GM19438 (cell line): ENCODE data around the gene HSFX3.

Experiments
- ATAC-seq: cut with Tn5 transposase; IDR thresholded peaks from one replicate; pipeline ENCODE4 v1.9.1; 2021; ENCODE audit warnings: low read depth; ENCODE audit not compliant: unreplicated experiment

The HSFX3 gene

GRCh38 chrX:149518236-149518635 is 31.5 kb downstream of the HSFX3 start:
- no peak for ATAC-seq

DNA sequence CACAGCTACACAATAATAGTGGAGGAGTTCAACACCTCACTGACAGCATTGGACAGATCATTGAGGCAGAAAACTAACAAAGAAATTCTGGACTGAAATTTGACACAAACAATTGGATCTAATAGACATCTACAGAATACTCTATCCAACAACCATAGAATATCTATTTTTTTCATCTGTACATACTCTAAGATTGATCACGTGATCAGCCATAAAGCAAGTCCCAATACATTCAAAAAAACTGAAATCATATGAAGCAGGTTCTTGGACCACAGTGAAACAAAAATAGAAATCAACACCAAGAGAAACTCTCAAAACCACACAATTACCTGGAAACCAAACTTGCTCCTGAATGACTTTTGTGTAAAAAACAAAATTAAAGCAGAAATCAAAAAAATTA is 32.4 kb downstream of the HSFX3 start:
- no peak for ATAC-seq

DNA sequence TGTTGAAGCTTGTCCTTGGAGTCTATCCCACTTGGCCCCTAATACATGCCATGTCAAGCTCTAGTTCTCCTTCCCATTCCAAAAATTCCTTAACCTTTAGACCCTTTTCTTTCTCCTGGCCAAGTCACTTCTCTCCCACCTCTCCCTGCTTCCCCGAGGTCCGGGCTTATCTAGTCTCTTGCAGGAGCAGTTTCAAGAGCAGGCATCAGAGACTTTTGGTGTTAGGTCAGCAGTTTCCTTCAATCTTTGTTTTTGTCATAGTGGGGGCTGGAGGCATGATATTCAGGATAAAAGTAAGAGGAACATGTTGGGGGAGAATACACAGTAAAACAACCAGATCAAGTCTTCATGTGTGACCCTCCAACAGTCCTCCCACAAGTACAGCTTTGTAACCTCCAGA is 33.1 kb downstream of the HSFX3 start:
- no peak for ATAC-seq

- no peak for ATAC-seq
Observed at GRCh38 chrX:149515954-149516602, 33.6 kb downstream of the HSFX3 start.

DNA sequence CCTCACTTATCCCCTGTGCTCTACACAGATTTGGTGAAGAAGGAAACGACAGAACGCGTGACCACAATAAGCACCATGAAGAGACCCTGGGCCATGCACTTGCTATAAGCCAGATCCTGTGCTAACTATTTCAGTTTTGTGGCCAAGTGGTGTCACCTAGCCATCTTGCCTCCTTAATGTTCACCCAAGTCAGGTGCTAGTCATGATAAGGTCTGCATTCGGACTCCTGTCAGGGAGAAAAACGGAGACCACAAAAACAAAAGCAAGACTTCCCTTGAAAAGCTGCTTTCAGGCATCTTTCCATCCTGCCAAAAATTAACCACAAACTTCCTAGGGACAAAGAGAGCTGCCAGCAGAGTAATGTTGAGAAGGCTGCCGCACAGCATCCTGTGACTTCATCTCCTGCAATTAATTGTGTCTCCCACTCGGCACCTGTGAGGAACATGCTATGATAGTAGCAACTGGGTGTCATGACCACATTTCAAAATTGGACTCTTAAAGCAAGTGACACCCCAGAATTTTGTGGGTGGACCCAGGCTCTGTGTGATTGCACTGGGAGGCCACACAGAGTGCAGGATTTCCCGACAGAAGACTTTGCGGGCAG is 35.8 kb downstream of the HSFX3 start:
- ATAC-seq = no peak

DNA sequence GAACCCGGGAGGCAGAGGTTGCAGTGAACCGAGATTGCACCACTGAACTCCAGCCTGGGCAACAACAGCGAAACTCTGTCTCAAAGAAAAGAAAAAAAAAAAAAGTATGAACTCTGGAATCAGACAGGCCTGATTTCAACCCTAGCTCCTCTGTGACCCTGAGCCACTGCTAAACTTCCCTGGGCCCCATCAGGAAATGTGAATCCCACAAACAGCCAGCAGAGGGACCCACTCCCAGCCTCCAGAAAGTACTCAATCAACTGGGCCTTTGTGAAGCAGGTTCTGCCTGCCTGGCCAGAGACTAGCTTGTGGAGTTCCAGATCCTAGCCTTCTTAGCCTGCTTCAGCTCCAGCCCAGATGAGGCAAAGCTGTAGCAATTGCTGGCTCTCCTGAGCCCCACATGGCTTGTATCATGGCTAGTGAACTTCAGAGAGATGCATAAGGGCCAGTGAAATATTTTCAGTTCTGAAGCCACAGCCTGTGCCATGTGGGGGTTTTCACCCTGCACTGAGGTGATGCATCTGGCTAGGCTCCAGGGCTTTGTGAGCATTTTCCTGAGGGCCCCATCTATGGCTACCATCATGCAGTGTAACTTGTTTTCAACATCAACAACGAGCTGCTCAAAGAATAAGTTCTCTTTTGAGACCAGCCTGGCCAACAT is 37.4 kb downstream of the HSFX3 start:
- ATAC-seq = peak; percentile 88

DNA sequence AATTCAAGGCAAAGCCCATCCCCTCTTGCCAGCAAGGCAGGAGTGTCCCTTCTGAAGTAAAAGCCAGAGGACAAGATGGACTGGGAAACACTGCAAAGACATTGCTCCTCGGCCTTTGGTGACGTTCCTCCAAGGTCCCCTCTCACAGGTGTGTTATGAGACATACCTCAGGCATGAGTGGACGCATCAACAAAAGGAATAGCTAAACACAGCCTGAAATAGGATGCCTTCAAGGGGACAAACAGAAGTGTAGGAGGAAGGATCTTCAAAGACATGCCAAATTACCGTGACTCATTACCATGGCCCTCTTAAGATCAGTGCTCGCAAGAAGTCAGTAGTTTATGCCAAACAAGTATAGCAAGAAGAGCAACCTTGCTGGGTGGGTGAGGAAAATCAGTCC is 38.6 kb downstream of the HSFX3 start:
- no peak for ATAC-seq

GRCh38 chrX:149510386-149510785 is 39.3 kb downstream of the HSFX3 start:
- no peak for ATAC-seq

GRCh38 chrX:149508467-149508866 is 41.3 kb downstream of the HSFX3 start:
- no peak for ATAC-seq

DNA sequence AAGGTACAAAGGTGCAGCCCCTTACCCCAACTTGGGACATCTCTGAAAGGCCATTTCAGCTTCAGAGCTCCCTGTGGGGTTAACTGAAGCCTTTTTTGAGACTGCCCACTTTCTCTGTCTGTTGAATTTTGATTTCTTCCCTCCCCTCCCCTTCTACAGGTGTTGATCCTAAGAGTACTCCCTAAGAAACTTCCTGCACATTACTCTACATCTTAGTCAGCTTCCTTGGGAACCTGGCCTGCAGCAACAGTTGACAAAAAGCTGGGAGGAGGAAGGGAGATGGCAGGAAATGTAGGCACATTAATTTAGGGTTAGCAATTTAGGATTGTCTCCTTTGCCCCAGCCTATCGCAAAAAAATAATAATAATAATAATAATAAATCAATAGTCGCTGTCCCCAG is 43.4 kb downstream of the HSFX3 start:
- ATAC-seq = no peak

GRCh38 chrX:149505671-149506070 is 44.1 kb downstream of the HSFX3 start:
- ATAC-seq = no peak

DNA sequence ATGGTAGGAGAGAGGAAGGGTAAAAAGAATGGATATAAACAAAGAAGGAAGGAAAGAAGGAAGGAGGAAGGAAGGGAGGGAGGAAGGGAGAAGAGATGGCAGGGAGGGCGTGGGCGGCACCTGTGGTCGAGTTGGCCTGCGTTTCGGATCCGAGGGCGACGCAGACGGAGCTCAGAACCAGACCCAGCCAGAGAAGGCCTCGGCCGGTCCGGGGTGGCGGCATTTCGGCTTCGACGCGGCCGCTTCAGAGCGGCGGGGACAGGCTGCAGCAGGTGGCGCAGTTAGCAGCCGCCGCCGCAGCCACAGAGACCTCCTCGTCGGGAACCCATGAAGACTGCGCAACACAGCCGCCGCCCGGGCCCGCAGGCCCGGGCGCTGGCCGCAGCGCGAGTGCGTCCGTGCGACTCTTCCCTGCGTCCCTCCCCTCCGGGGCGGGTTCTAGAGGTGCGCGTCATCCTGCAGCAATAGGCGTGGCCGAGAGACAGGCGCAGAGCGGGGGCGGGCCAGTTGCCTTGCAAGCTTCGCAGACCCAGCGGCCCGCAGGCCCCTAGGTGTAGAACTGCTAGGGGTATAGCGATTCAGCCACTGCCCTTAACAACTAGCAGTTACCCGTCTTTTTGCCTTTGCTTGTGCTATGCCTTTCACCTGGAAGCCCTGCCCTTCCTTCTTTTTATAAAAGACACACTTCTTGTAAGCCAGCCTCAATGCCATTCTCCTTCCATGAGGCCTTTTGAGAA is 44.6 kb downstream of the HSFX3 start, which contains the start of gene IDS:
Gene IDS (minus strand): TSS at position 392 of the 737 bp plus-strand sequence. CDS start 169 bp downstream, at position 223.
- ATAC-seq = peak; percentile 59

DNA sequence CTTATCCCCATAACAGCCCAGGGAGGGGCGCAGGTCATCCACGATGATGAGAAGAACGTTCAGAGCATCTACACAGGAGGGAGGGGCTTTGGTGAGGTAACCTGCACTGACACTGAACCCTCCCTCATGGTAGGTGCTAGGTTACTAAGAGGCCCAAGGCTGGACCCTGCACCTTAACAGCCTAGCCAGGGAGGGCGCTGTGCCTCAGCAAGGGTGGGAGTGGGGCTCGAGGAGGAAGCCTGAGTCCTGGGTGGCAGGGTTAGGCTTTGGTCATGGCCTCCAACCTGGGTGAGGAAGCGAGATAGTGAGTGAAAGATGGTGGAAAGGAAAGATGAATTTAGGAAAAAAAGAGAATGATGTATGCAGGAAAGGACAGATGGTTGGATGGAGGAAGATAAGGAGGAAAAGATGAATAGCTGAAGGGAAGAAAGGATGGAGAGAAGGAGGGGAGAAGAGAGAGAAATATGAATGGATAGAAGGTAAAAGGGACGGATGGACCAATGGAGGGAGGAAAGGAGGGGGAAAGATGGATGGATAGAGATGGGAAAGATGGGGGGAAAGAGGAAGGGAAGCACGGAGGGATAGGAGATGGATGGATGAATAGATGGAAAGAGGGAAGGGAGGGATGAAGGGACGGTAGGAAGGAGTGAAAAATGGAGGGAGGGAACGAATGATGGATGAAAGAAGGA is 45.4 kb downstream of the HSFX3 start:
- ATAC-seq = peak; percentile 41

DNA sequence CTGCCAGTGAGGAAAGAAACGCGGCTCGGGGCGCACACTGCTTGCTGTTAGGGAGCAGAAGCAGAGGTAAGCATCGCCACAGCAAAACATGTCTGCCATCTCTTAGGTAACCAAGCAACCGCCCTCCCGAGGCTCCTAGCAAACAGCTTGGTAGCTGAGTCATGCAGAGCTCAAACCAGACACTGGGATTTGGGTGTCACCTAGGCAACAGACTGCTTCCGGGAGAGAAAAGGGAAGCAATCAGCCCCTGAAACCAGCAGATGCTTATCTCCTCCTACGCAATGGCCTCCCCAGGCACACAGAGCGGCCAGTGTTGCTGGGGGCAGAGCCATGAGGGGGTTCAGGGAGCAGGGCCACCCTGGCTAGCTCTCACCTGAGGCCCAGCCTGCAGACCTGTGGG is 46.3 kb downstream of the HSFX3 start:
- ATAC-seq = peak; percentile 57

- peak; percentile 25 for ATAC-seq
Observed at GRCh38 chrX:149502923-149503322, 46.8 kb downstream of the HSFX3 start.

DNA sequence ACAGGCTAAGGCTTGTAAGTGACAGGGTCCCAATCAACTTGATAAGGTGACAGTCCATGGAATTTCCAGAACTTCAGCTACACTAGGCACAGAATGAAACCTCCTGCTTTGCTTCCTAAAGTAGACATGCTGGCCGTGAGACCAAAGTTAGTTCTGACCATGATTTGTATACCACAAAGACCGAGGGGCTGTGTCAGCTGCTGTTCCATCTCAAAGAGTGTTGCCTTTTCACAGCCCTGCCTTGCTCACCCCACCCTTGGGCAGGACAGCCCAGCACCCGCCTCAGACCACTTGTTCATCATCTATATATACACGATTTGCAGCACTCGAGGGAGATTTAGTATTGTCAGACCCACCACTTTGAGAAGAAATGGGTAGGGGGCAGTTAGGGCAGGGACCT is 50.0 kb downstream of the HSFX3 start:
- ATAC-seq = no peak

DNA sequence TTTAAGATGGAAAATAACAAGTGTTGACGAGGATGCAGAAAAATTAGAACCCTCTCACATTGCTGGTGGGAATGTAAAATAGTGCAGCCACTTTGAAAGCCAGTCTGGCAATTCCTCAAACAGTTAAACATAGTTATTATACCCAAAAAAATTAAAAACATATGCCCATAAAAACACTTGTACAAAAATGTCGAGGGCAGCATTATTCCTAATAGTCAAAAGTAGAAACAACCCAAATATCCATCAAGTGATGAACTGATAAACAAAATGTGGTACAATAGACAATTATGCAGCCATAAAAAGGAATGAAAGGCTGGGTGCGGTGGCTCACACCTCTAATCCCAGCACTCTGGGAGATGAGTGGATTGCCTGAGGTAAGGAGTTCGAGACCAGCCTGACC is 51.0 kb downstream of the HSFX3 start:
- no peak for ATAC-seq
